Chondrocyte (in vitro differentiated cells): ENCODE results near the gene STUB1. TPM values are rescaled to one million over a fixed set of nuclear protein-coding genes. Genes with fewer than 3 reads are reported as not detected.

Experiments used
- DNase-seq: peaks from one replicate; pipeline ENCODE4 v3.0.0; 2021; ENCODE audit warnings: mixed read lengths, low spot score
- H3K27ac Mint-ChIP-seq: one replicate; pipeline ENCODE4 v1.8.0; 2021; ENCODE audit warnings: mild to moderate bottlenecking, moderate library complexity, mixed read lengths; ENCODE audit not compliant: unreplicated experiment
- H3K27me3 Mint-ChIP-seq: 2 replicates; pipeline ENCODE4 v1.8.0; 2021; ENCODE audit warnings: low read depth, mixed read lengths
- H3K36me3 Mint-ChIP-seq: 2 replicates; pipeline ENCODE4 v1.8.0; 2021; ENCODE audit warnings: low read depth, mixed read lengths
- H3K4me1 Mint-ChIP-seq: 2 replicates; pipeline ENCODE4 v1.8.0; 2021; ENCODE audit warnings: low read depth, mild to moderate bottlenecking, mixed read lengths
- H3K4me3 Mint-ChIP-seq: one replicate; pipeline ENCODE4 v1.8.0; 2021; ENCODE audit warnings: mild to moderate bottlenecking, moderate library complexity, mixed read lengths; ENCODE audit not compliant: unreplicated experiment
- H3K9me3 Mint-ChIP-seq: 2 replicates; pipeline ENCODE4 v1.8.0; 2021; ENCODE audit warnings: low read depth, mixed read lengths
- total RNA-seq: library from RNA; stranded (reverse); gene quantifications from 3 replicates; pipeline ENCODE4 v1.2.1, GENCODE V29; 2021
- TF ChIP-seq, protein P1 (sequence below): fragments of 200-600 bp; sonication (generic); IDR thresholded peaks from 2 replicates; pipeline ENCODE4 v1.5.0; 2021; ENCODE audit warnings: antibody characterized with exemption, mild to moderate bottlenecking, moderate library complexity

The STUB1 gene
- total RNA-seq, 1 donor from 2014 or later: 89.7 TPM

DNA sequence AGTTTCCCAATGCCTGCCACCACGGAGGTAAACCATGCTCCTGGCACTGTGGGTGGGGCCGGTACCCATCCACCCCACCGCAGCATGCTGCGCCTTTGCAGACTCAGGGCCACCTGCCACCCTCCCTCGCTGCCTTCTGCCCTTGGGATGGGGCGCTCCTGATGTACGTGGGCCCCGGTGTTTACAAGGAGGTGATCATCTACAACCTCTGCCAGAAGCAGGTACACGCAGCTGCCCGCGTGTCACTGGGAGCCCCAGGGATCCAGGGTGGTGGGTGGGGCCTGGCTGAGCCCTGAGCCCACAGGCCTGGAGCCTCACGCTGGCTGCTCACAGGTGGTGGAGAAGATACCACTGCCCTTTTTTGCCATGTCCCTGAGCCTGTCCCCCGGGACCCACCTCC is 13.6 kb upstream of the STUB1 start:
- H3K27ac Mint-ChIP-seq: no peak overlapping the region
- no peaks in the 10 kb centered on the region for H3K9me3 Mint-ChIP-seq
- TF ChIP-seq, protein P1, sequence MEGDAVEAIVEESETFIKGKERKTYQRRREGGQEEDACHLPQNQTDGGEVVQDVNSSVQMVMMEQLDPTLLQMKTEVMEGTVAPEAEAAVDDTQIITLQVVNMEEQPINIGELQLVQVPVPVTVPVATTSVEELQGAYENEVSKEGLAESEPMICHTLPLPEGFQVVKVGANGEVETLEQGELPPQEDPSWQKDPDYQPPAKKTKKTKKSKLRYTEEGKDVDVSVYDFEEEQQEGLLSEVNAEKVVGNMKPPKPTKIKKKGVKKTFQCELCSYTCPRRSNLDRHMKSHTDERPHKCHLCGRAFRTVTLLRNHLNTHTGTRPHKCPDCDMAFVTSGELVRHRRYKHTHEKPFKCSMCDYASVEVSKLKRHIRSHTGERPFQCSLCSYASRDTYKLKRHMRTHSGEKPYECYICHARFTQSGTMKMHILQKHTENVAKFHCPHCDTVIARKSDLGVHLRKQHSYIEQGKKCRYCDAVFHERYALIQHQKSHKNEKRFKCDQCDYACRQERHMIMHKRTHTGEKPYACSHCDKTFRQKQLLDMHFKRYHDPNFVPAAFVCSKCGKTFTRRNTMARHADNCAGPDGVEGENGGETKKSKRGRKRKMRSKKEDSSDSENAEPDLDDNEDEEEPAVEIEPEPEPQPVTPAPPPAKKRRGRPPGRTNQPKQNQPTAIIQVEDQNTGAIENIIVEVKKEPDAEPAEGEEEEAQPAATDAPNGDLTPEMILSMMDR: no peak
- no peak overlapping the region for H3K4me3 Mint-ChIP-seq
- no peaks in the 10 kb centered on the region for H3K36me3 Mint-ChIP-seq
- no peak for DNase-seq
- H3K4me1 Mint-ChIP-seq: peaks cover 8% of the 10 kb centered on the region
- no peaks in the 10 kb centered on the region for H3K27me3 Mint-ChIP-seq

DNA sequence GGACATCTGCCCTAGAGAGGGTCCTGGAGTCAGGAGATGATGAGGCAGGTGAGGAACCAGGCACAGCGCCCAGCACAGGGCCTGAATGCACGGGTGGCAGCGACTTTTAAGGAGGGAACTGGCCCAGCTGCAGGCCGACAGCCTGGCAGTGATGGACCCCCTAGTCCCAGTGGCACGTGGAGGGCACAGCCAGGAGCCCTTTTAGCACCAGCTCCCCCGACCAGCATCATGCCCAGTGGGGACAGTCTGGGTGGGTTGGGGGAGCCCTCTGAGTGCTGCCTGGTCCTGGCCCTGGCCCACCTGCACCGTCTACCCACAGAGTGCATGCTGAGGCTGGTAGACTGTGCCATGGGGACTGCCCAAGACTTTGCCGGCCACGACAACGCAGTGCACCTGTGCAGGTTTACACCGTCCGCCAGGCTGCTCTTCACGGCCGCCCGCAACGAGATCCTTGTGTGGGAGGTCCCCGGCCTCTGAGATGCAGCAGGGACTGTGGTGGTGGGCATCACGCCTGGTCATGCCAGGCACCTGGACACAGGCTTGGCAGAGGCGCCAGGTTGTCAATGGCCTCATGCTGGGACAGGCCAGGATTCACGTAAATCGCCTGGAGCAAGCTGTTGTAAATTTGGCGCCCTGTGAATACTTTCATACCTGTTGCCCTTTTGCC is 13.0 kb upstream of the STUB1 start:
- no peak overlapping the region for H3K4me3 Mint-ChIP-seq
- peaks cover 8% of the 10 kb centered on the region for H3K4me1 Mint-ChIP-seq
- TF ChIP-seq, protein P1: no peak
- H3K36me3 Mint-ChIP-seq: no peaks in the 10 kb centered on the region
- peak overlapping the region; percentile 81 for H3K27ac Mint-ChIP-seq
- no peaks in the 10 kb centered on the region for H3K9me3 Mint-ChIP-seq
- no peak for DNase-seq
- H3K27me3 Mint-ChIP-seq: no peaks in the 10 kb centered on the region

DNA sequence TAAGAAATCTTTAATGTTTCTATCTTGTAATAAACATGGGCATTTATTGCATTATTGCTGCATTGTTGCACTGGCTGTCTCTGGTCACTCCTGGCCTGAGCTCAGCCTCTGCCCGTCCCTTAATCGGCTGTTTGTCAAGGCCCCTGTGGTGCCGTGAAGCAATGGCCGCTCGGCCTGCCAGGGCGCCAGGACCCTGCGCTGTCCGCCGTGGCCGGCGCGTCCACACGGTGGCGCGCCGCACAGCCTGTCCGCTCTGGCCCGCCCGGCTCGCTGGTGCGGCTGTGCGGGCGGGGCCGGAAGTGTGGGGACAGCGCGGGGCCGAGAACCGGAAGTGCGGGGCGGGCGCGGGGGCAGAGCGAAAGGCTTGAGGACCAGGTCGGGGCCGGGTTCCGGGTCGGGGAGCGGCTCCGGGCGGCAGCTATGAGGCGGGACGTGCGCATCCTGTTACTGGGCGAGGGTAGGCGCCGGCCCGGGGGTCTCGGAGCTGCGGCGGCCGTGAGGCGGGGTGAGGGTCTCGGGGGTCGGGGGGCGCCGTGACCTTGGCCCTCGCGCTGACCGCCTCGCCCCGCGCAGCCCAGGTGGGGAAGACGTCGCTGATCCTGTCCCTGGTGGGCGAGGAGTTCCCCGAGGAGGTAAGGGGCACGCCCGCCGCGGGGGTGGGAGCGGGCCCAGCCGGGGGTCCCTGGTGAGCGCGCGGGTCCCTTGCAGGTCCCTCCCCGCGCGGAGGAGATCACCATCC is 12.3 kb upstream of the STUB1 start, which contains the start of gene RHOT2:
TSS of gene RHOT2 (plus strand) at position 353 of the 739 bp plus-strand sequence. CDS start at position 421, 68 bp downstream.
- peak within 1 kb of the TSS; percentile 81 for H3K27ac Mint-ChIP-seq

DNA sequence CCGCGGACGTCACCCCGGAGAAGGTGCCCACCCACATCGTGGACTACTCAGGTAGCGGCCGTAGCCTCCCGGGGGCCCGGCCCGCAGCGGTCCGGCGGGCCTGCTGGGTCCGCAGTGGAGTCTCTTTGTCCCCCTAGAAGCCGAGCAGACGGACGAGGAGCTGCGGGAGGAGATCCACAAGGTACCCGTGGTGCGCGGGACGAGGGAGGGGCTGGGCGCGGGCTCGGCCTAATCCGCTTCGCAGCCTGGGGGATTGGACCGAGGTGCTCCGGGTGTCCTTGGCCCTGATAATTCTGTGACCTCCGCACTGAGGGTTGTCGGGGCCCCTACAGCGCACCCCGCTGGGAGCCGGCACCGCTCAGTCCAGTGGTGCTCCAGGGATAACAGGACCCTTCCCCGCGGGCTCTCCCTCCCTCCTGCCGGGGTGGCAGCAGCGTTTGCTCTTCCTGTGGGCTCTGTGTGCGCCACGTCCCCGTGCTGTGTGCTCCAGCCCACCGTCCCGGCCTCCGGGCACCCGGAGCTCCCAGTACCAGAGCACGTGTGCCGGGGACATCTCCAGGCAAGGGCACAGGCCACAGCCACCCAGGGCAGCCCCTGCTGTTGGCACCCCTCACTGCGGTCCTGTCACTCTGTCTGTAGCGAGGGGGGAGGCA is 11.6 kb upstream of the STUB1 start:
- no peaks in the 10 kb centered on the region for H3K9me3 Mint-ChIP-seq
- H3K27ac Mint-ChIP-seq: no peak overlapping the region
- TF ChIP-seq, protein P1: no peak
- peaks cover 8% of the 10 kb centered on the region for H3K4me1 Mint-ChIP-seq
- H3K36me3 Mint-ChIP-seq: peaks cover 2% of the 10 kb centered on the region
- H3K27me3 Mint-ChIP-seq: no peaks in the 10 kb centered on the region
- H3K4me3 Mint-ChIP-seq: peak overlapping the region; percentile 70
- no peak for DNase-seq

More for the DNA sequence above, 12.3 kb upstream of the STUB1 start, which contains the start of gene RHOT2:
- H3K36me3 Mint-ChIP-seq: peaks cover 1% of the 10 kb centered on the region
- H3K27me3 Mint-ChIP-seq: no peaks in the 10 kb centered on the region
- DNase-seq: no peak
- peaks cover 8% of the 10 kb centered on the region for H3K4me1 Mint-ChIP-seq
- H3K4me3 Mint-ChIP-seq: peak within 1 kb of the TSS; percentile 76
- TF ChIP-seq, protein P1: peak; percentile 87
- H3K9me3 Mint-ChIP-seq: no peaks in the 10 kb centered on the region

DNA sequence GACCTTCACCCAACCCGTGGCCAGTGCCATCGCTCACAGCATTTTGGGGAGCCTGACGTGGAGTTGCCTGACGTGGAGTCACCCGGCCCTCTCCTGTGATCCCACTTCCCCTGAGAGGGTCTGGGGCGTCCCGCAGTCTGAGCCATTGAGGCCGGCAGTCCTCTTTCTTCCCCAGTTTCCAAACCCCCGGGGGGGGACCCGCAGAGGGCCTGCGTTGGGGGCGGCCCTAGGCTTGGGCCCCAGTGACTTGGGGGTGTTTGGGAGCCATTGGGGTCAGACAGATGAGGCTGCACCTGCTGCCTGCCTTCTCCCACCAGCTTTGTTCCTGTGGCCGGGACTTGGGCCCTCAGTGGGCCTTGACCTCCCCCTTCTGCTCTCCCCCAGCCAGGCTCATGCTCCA is 10.5 kb upstream of the STUB1 start:
- no peak overlapping the region for H3K4me3 Mint-ChIP-seq
- H3K9me3 Mint-ChIP-seq: no peaks in the 10 kb centered on the region
- no peak for DNase-seq
- TF ChIP-seq, protein P1: no peak
- peaks cover 2% of the 10 kb centered on the region for H3K36me3 Mint-ChIP-seq
- H3K27ac Mint-ChIP-seq: no peak overlapping the region
- H3K27me3 Mint-ChIP-seq: no peaks in the 10 kb centered on the region
- peaks cover 9% of the 10 kb centered on the region for H3K4me1 Mint-ChIP-seq
